HCT116 (cell line): ENCODE measurements around the gene COBL. TPM values are rescaled to one million over a fixed set of nuclear protein-coding genes. Genes with fewer than 3 reads are reported as not detected.

ENCODE experiments used
- ATAC-seq: fragments of 200-7000 bp; cut with Tn5 transposase; 2 replicates; pipeline ENCODE4 v1.9.1; 2020; ENCODE audit warnings: mild to moderate bottlenecking, moderate library complexity
- BruUV-seq: library from RNA; stranded (reverse); fragments of 400-500 nt; replicated peaks from 2 replicates; lab custom pipeline; 2021; lab: Mats Ljungman, UMichigan
- CTCF ChIA-PET: fragments of 300-600 bp; sonication (Branson Sonifier 250); formaldehyde crosslinking; loops from one replicate; lab custom pipeline; 2021; ENCODE audit warnings: antibody characterized with exemption; lab: Charles Lee
- POLR2A ChIA-PET: fragments of 300-600, 350-600 bp; sonication (Branson Sonifier 250); formaldehyde crosslinking; loops from one replicate; lab custom pipeline; 2021; ENCODE audit warnings: antibody characterized with exemption; lab: Charles Lee
- RAD21 ChIA-PET, 2 experiments: fragments of 300-600 bp; sonication (Branson Sonifier 250); formaldehyde crosslinking; loops; one replicate each; lab custom pipeline; 2023; ENCODE audit warnings: low total read pairs in 2 of 2; ENCODE audit not compliant: uncharacterized antibody in 2 of 2, unreplicated experiment in 2 of 2, low non-redundant PET in 1 of 2; lab: Charles Lee
- DNase-seq: peaks from one replicate; pipeline ENCODE4 v3.0.0-alpha.2; 2010; ENCODE audit warnings: low read depth, low spot score
- H2AFZ ChIP-seq: fragments of 200-600 bp; shearing (Covaris generic), sonication (generic); 2 replicates; pipeline ENCODE4 v1.6.1; 2017; ENCODE audit warnings: low read depth, mixed run types, mixed read lengths, antibody characterized with exemption, low read length; ENCODE audit not compliant: poor library complexity, severe bottlenecking
- H3K27ac ChIP-seq: 2 replicates; pipeline ENCODE4 v1.5.1; 2012; ENCODE audit warnings: low read depth, low read length
- H3K27me3 ChIP-seq: fragments of 200-600 bp; sonication (generic); 2 replicates; pipeline ENCODE4 v1.6.1; 2016; ENCODE audit warnings: mixed run types, low read length, mixed read lengths; ENCODE audit not compliant: insufficient read depth
- H3K36me3 ChIP-seq, 2 experiments: fragments of 200-500 bp in 1 of 2; fragments of 200-600 bp in 1 of 2; sonication (Bioruptor generic) in 1 of 2; sonication (generic) in 1 of 2; 2 replicates each; pipeline versions ENCODE4 v1.5.1 to v1.6.1; 2014 to 2016; ENCODE audit warnings: low read length in 2 of 2, inconsistent platforms in 1 of 2, mixed read lengths in 1 of 2, mixed run types in 1 of 2; ENCODE audit not compliant: insufficient read depth in 2 of 2, control insufficient read depth in 1 of 2
- H3K4me1 ChIP-seq, 2 experiments: fragments of 200-600 bp in 1 of 2; sonication (generic) in 1 of 2; 2 replicates each; pipeline versions ENCODE4 v1.5.1 to v1.6.1; 2012 to 2017; ENCODE audit warnings: low read length in 2 of 2, inconsistent platforms in 1 of 2, mild to moderate bottlenecking in 1 of 2, mixed read lengths in 1 of 2, mixed run types in 1 of 2, moderate library complexity in 1 of 2; ENCODE audit not compliant: insufficient read depth in 2 of 2, control insufficient read depth in 1 of 2
- H3K4me2 ChIP-seq: fragments of 200-600 bp; sonication (generic); 2 replicates; pipeline ENCODE4 v1.6.1; 2017; ENCODE audit warnings: mixed run types, low read length, mixed read lengths
- H3K4me3 ChIP-seq, 2 experiments: fragments of 200-600 bp in 1 of 2; sonication (generic) in 1 of 2; replicated peaks in 1 of 2; 2 replicates each; pipeline ENCODE4 v1.5.1; 2011 to 2016; ENCODE audit warnings: low read length in 2 of 2, control low read depth in 1 of 2, low read depth in 1 of 2, mild to moderate bottlenecking in 1 of 2, mixed read lengths in 1 of 2, mixed run types in 1 of 2
- H3K79me2 ChIP-seq: fragments of 200-600 bp; sonication (generic); 2 replicates; pipeline ENCODE4 v1.6.1; 2017; ENCODE audit warnings: mild to moderate bottlenecking, mixed run types, low read length, moderate library complexity, mixed read lengths; ENCODE audit not compliant: insufficient read depth
- H3K9ac ChIP-seq: fragments of 200-600 bp; sonication (generic); 2 replicates; pipeline ENCODE4 v1.6.1; 2016; ENCODE audit warnings: low read length, mixed read lengths
- H3K9me2 ChIP-seq: fragments of 200-600 bp; sonication (generic), shearing (Covaris generic); 2 replicates; pipeline ENCODE4 v1.6.1; 2017; ENCODE audit warnings: mixed run types, mild to moderate bottlenecking, moderate library complexity; ENCODE audit not compliant: insufficient read depth
- H3K9me3 ChIP-seq, 2 experiments: fragments of 200-500 bp in 1 of 2; fragments of 200-600 bp in 1 of 2; sonication (Bioruptor generic) in 1 of 2; sonication (generic) in 1 of 2; 2 replicates each; pipeline ENCODE4 v1.6.1; 2014 to 2017; ENCODE audit warnings: low read length in 2 of 2, mixed read lengths in 2 of 2, inconsistent platforms in 1 of 2, low read depth in 1 of 2, mild to moderate bottlenecking in 1 of 2, mixed run types in 1 of 2, moderate library complexity in 1 of 2; ENCODE audit not compliant: control insufficient read depth in 1 of 2, insufficient read depth in 1 of 2
- H4K20me1 ChIP-seq: fragments of 200-600 bp; sonication (generic), shearing (Covaris generic); 2 replicates; pipeline ENCODE4 v1.6.1; 2017; ENCODE audit warnings: mixed run types, mild to moderate bottlenecking, moderate library complexity; ENCODE audit not compliant: insufficient read depth
- EGR1 ChIP-seq: IDR thresholded peaks from 2 replicates; pipeline ENCODE4 v1.6.1; 2012; ENCODE audit warnings: low read depth
- EZH2 ChIP-seq: fragments of 200-600 bp; sonication (generic); IDR thresholded peaks from 2 replicates; pipeline ENCODE4 v1.6.1; 2017; ENCODE audit warnings: antibody characterized with exemption, mixed run types
- EZH2phosphoT487 ChIP-seq: fragments of 200-600 bp; IDR thresholded peaks from 2 replicates; pipeline ENCODE4 v1.6.1; 2018; ENCODE audit warnings: antibody characterized with exemption, borderline replicate concordance
- JUND ChIP-seq: IDR thresholded peaks from 2 replicates; pipeline ENCODE4 v1.6.1; 2012
- SIN3A ChIP-seq: IDR thresholded peaks from 2 replicates; pipeline ENCODE4 v1.6.1; 2012; ENCODE audit warnings: low read depth
- TCF7L2 ChIP-seq: IDR thresholded peaks from 2 replicates; pipeline ENCODE4 v1.7.0; 2011; ENCODE audit warnings: borderline replicate concordance, inconsistent platforms; ENCODE audit not compliant: insufficient read depth, insufficient read length; ENCODE audit errors: extremely low read depth
- ZFX ChIP-seq: fragments of 450-650 bp; IDR thresholded peaks from 2 replicates; pipeline ENCODE4 v1.6.1; 2017
- intact Hi-C: fragments of 100-400 bp; cut with micrococcal nuclease; formaldehyde crosslinking; loops from 2 replicates; pipeline ENCODE4 v1.10.0; 2022
- total RNA-seq: library from RNA; stranded (reverse); gene quantifications from one replicate; pipeline ENCODE4 v1.2.1, GENCODE V29; 2021; ENCODE audit not compliant: unreplicated experiment
- TF ChIP-seq, protein P1 (sequence below): IDR thresholded peaks from 2 replicates; pipeline ENCODE4 v1.6.1; 2012
- TF ChIP-seq, protein P2 (sequence below): IDR thresholded peaks from 2 replicates; pipeline ENCODE4 v1.6.1; 2012
- TF ChIP-seq, protein P3 (sequence below): IDR thresholded peaks from 2 replicates; pipeline ENCODE4 v1.6.1; 2012; ENCODE audit warnings: low read depth

The COBL gene
- total RNA-seq, 1 experiment from 2014 or later = 19.3 TPM

DNA sequence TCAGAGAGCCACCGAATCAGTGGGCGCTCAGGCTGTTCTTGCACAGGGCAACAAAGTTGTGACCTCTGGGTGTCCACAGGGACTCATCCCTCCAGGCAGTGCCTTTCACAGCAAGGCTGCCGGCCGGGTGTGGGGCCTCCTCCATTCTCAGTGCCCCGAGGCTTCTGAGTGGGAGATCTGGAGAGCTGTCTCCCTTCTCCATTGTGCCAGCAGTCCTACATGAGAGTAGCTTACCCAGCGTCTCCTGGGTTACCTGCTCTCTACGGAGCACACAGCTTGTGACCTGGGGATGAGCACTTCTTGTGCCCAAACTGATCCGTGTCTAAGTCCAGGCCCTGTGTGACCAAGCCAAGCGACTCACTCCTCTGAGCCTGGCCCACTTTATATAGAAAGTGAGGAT, 293.1 kb downstream of the COBL start (continued):
- TF ChIP-seq, protein P1, sequence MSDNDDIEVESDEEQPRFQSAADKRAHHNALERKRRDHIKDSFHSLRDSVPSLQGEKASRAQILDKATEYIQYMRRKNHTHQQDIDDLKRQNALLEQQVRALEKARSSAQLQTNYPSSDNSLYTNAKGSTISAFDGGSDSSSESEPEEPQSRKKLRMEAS = no peak
- TF ChIP-seq ZFX = no peak
- no peak for TF ChIP-seq JUND
- no peak for TF ChIP-seq EZH2
- TF ChIP-seq, protein P2, sequence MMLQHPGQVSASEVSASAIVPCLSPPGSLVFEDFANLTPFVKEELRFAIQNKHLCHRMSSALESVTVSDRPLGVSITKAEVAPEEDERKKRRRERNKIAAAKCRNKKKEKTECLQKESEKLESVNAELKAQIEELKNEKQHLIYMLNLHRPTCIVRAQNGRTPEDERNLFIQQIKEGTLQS = no peak
- TF ChIP-seq SIN3A = no peak
- no peak for TF ChIP-seq EGR1
- TF ChIP-seq, protein P3, sequence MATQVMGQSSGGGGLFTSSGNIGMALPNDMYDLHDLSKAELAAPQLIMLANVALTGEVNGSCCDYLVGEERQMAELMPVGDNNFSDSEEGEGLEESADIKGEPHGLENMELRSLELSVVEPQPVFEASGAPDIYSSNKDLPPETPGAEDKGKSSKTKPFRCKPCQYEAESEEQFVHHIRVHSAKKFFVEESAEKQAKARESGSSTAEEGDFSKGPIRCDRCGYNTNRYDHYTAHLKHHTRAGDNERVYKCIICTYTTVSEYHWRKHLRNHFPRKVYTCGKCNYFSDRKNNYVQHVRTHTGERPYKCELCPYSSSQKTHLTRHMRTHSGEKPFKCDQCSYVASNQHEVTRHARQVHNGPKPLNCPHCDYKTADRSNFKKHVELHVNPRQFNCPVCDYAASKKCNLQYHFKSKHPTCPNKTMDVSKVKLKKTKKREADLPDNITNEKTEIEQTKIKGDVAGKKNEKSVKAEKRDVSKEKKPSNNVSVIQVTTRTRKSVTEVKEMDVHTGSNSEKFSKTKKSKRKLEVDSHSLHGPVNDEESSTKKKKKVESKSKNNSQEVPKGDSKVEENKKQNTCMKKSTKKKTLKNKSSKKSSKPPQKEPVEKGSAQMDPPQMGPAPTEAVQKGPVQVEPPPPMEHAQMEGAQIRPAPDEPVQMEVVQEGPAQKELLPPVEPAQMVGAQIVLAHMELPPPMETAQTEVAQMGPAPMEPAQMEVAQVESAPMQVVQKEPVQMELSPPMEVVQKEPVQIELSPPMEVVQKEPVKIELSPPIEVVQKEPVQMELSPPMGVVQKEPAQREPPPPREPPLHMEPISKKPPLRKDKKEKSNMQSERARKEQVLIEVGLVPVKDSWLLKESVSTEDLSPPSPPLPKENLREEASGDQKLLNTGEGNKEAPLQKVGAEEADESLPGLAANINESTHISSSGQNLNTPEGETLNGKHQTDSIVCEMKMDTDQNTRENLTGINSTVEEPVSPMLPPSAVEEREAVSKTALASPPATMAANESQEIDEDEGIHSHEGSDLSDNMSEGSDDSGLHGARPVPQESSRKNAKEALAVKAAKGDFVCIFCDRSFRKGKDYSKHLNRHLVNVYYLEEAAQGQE = no peak

DNA sequence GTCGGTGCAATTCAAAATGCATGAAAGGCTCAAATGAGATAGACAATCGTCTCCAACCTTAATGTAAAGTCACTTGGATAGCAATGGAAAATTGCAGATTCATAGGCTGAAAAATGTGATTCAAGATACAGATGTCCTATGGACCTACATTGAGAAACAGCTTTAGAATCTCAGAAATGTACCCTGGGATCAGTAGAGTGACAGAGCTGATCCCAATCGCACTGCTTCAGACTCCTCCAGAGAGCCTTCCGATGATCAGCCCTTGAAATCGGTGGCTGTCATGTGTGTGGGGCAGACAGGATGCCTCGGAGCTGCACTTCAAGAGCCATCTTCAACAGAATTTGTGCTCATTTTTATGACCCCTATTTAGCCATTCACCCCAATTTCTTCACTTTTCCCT, 293.8 kb downstream of the COBL start:
- ChIA-PET POLR2A (no interaction called here), CTCF (no interaction called here), RAD21 (no interaction called here)
- intact Hi-C loops = no loop called here
- no peaks in the 10 kb centered on the region for H3K79me2 ChIP-seq
- no peak overlapping the region for H3K9ac ChIP-seq
- H3K27me3 ChIP-seq = no peaks in the 10 kb centered on the region
- ATAC-seq = no peak
- BruUV-seq = no TSS peak
- no peaks in the 10 kb centered on the region for H3K36me3 ChIP-seq
- no peaks in the 10 kb centered on the region for H4K20me1 ChIP-seq
- H2AFZ ChIP-seq = no peak overlapping the region
- no peaks in the 10 kb centered on the region; a peak in 1 of 4 replicates for H3K4me1 ChIP-seq
- no peaks in the 10 kb centered on the region for H3K9me3 ChIP-seq
- no peak for DNase-seq
- no peak for TF ChIP-seq TCF7L2
- no peak for TF ChIP-seq EZH2phosphoT487
- no peak overlapping the region for H3K4me3 ChIP-seq
- no peak overlapping the region for H3K4me2 ChIP-seq
- H3K9me2 ChIP-seq = no peaks in the 10 kb centered on the region
- H3K27ac ChIP-seq = no peak overlapping the region
